Stimulated activated CD4-positive, alpha-beta T cell treated with anti-CD3 and anti-CD28 coated beads, Interleukin-4, amount 100 ng/mL, for 1 hour (primary cell): Measurements from ENCODE around the gene DAP3.
"Not testable (repeated sequence)": the region's sequence is repeated elsewhere in the genome, so short reads cannot be mapped to it uniquely, and the experiment has no call there.

Experiments used
- DNase-seq: peaks from one replicate; pipeline ENCODE4 v3.0.0-alpha.2; 2020

Gene DAP3

DNA sequence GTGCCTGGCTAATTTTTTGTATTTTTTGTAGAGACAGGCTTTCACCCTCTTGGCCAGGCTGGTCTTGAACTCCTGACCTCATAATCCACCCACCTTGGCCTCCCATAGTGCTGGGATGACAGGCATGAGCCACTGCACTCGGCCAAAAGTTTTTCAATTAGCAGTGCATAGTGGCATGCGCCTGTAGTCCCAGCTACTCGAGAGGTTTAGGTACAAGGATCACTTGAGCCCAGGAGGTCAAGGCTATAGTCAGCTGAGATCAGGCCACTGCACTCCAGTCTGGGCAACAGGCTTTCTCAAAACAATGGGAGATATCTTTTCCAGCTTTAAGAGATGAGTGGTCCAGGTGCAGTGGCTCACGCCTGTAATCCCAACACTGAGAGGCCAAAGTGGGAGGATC lies 30.8 kb downstream of the DAP3 start:
- no peak for DNase-seq

DNA sequence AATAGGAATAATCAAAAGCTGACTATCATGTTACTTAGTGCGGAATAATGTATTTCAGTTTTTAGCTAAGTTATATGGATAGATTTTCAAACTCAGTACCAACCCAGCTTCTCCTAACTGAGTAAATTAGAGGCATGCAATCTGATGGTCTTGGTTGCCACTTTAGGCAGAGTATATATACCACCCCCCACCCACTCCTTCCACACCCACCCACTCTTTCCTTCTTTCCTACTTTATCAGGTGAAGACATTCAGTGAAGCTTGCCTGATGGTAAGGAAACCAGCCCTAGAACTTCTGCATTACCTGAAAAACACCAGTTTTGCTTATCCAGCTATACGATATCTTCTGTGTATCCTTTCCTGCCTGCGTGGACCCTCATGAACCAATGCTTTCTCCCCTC lies 36.3 kb downstream of the DAP3 start:
- no peak for DNase-seq

DNA sequence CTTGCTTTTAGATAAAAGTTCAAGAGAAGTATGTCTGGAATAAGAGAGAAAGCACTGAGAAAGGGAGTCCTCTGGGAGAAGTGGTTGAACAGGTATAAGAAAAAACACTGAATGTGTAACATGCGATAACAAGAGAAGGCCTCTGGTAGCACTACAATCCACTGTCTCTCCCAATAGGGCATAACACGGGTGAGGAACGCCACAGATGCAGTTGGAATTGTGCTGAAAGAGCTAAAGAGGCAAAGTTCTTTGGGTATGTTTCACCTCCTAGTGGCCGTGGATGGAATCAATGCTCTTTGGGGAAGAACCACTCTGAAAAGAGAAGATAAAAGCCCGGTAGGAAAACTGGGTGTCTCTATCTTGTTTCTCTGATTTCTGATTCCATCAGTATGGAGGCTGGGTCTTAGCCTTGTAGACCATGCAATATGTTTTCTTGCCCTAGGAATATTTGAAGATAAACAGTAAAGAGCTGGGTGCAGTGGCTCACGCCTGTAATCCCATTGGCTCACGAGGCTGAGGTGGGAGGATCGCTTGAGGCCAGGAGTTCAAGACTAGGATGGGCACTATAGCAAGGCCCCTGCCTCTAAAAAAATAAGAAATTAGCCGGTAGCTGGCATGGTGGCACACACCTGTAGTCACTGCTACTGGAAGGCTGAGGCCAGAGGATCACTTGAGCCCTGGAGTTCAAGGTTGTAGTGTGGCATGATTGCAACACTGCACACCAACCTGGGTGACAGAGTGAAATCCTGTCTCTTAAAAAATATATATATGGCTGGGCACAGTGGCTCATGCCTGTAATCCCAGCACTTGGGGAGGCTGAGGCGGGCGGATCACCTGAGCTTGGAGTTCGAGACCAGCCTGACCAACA lies 40.4 kb downstream of the DAP3 start:
- no peak for DNase-seq

DNA sequence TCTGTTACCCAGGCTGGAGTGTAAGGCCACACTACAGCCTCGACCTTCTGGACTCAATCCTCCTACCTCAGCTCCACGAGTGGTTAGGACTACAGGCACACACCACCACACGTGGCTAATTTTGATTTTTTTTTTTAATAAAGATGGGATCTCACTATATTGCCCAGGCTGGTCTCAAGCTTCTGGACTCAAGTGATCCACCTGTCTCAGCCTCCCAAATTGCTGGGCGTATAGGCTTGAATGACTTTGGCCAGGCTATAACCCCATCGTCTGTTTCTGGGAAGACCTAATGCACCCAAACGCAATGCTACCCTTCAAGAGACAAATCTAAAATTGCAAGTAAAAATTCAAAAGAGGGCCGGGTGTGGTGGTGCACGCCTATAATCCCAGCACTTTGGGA lies 52.1 kb downstream of the DAP3 start:
- no peak for DNase-seq

DNA sequence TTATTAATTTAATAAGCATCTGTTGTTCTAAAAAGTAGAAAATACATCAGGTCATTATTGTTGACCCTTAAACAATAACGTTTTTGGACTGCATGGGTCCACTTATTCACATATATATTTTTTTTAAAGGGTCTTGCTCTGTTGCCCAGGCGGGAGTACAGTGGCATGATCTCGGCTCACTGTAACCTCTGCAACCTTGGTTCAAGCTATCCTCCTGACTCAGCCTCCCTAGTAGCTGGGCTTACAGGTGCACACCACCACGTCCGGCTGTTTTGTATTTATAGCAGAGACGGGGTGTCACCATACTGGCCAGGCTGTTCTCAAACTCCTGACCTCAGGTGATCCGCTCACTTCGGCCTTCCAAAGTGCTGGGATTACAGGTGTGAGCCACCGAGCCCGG lies 53.0 kb downstream of the DAP3 start:
- no peak for DNase-seq

DNA sequence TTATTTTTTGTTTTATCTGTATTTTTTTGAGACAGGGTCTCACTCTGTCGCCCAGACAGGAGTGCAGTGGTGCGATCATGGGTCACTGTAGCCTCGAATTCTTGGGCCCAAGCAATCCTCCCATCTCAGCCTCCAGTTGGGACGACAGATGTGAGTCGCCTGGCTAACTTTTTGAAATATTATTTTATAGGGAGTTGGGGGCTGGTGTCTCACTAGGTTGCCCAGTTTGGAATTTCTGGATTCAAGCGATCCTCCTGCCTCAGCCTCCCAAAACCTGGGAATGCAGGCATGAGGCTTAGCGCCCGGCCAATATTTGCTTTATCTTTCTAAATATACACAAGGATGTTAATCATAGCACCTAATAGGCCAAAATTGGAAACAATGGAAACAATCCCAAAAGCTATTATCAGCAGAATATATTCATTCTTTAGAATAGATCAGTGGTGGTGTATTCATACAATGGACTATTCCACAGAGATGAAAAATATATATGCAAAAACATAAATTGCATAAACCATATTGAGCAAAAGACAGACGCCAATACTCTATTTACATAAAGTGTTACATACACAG lies 55.9 kb downstream of the DAP3 start:
- no peak for DNase-seq

DNA sequence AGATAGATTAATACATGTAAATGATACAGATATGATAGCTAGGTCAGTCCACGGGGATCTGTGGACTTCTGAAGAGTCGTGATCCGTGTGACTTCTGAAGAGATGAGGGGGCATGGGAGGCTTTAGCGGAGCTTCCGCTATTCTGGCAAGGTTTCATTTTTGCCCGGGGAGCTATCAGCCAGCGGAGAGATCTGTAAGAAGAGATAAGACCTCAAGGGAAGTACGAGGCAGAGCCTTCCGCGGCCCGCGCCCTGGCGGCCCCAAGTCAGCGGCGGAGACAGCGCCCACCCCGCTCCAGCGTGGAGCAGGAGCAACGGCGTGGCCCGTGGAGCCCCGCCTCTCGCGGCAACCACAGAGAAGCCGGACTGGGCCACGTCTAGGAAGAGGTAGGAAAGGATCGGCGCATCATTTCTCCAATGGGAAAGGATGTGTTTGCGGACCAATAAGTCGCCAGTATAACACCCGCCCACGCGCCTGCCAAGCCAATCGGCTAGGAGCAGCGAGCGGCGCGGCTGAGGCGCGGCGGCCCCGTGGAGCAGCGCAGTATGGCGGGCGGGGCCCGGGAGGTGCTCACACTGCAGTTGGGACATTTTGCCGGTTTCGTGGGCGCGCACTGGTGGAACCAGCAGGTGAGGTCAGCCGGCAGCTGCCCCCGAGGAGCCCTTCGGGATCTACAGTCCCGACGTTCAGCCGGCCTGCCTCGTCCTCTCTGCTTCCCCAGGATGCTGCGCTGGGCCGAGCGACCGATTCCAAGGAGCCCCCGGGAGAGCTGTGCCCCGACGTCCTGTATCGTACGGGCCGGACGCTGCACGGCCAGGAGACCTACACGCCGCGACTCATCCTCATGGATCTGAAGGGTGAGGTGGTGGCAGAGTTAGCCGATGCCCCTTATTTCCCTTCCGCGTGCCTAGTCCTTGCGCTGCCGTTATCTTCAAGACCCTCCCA lies 56.7 kb downstream of the DAP3 start:
- peak; percentile 99 for DNase-seq

DNA sequence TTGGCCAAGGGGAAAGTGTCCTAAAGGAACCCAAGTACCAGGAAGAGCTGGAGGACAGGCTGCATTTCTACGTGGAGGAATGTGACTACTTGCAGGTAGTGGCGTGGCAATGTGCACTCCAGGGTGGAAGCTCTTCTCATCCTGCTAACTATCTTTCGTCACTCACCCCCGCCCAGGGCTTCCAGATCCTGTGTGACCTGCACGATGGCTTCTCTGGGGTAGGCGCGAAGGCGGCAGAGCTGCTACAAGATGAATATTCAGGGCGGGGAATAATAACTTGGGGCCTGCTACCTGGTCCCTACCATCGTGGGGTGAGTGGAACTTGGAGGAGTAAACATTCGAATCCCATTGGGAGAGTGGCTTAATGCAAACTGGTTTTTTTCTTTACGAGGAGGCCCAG lies 58.7 kb downstream of the DAP3 start:
- DNase-seq: not testable (repeated sequence)

DNA sequence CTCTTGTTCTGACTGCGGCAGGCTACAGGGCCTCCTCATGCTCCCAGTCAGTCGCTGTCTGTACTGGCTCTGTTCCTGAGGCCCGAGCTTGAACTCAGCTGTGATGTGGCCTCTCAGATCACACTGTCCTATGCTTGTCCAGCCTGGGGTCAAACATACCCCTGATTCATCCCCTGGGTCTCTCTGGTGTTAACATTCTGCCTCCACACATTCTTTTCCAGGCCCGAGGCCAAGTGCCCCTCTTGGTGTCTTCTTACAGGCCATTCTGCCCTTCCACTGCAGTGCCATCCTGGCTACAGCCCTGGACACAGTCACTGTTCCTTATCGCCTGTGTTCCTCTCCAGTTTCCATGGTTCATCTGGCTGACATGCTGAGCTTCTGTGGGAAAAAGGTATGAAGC lies 59.2 kb downstream of the DAP3 start:
- DNase-seq: not testable (repeated sequence)

DNA sequence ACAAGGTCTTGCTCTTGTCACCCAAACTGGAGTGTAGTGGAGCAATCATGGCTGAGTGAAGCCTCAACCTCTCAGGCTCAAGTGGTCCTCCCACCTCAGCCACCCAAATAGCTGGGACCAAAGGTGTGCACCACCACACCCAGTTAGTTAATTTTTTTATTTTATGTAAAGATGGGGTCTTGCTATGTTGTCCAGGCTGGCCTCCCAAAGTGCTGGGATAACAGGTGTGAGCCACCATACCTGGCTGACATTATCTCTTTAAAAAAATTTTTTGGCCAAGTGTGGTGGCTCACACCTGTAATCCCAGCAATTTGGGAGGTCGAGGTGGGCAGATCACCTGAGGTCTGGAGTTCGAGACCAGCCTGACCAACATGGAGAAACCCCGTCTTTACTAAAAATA lies 70.1 kb downstream of the DAP3 start:
- not testable (repeated sequence) for DNase-seq

DNA sequence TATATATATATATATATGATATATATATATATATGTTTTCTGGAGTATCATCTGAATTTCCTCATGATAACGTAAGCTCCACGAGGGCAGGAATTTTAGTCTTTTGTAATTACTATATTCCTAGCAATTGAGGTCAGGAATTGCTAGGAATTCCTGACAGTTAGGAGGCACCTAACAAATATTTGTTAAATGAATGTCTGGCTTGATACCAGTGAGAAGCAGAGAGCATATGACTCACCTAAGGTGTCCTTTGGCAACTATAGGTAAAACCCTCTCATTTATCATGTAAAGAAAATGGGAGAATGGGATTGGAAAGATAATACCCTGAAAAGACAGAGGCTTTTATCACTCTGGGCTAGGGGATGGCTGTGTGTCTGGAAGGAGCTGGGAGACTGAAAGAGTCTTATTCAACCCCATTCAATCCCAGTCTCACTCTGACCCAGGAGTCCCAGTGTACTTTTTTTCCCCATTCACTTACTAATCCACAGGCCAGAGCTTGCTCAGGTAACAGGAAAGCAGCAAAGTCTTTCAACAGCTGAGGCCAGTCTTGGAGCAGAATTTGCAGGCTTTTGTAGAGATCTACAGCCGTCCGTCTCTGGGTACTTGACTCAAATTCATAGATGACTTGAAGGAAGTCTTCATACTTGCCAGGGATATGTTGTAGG lies 71.2 kb downstream of the DAP3 start:
- no peak for DNase-seq

DNA sequence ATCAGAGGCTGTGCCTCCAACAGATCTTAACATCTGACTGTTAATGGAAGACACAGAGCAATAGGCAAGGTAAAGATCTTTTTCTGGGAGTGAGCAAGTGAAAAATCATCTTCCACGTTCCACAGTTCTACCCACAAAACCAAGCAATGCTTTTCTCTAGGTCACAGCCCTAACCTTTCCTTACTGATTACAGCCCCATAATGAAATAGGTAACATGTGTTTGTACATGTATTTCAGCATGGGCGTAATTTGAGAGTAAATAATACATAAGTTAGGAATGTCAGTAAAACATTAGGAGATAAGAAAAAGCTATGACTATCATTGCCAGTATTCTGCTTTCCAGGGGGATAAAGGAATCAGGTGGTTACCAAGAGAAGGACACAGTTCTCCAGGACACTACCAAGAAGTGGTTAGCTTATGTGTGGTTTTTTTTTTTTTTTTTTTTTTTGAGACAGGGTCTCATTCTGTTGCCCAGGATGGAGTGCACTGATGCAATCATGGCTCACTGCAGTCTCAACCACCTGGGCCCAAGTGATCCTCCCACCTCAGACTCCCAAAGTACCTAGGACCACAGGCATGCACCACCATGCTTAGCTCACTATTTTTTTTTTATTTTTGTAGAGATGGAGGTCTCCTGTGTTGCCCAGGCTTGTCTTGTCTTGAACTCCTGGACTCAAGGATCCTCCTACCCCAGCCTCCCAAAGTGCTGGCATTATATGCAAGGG lies 72.0 kb downstream of the DAP3 start:
- DNase-seq: no peak

DNA sequence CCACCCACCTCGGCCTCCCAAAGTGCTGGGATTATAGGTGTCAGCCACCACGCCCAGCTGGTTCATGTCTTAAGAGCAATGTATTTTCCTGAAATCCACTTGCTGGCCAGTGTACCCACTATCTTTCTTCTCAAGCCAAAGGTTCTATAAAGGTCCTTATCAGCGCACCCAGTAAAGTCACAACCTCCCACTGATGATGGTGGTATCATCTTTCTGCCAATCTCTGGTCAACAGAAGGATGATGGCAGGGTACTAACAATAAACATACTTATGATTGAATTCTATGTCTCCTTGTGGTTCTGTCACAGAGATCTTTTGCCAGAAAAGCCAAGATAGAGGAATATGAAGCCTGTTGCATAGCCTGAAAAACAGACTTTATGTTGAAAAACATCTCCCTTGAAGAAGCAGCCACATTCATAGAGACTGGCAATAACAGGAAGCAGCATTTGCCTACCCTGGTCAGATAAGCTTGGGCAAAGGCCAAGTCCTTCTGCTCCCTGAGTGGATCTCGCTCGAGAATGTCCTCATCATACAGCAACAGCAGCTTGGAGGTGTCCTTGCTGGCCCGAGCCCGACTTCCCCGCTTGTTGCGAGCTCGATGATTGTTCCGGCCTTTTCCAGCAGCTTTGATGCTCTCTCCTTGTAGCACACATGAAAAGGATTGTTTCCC lies 73.0 kb downstream of the DAP3 start:
- DNase-seq: no peak

DNA sequence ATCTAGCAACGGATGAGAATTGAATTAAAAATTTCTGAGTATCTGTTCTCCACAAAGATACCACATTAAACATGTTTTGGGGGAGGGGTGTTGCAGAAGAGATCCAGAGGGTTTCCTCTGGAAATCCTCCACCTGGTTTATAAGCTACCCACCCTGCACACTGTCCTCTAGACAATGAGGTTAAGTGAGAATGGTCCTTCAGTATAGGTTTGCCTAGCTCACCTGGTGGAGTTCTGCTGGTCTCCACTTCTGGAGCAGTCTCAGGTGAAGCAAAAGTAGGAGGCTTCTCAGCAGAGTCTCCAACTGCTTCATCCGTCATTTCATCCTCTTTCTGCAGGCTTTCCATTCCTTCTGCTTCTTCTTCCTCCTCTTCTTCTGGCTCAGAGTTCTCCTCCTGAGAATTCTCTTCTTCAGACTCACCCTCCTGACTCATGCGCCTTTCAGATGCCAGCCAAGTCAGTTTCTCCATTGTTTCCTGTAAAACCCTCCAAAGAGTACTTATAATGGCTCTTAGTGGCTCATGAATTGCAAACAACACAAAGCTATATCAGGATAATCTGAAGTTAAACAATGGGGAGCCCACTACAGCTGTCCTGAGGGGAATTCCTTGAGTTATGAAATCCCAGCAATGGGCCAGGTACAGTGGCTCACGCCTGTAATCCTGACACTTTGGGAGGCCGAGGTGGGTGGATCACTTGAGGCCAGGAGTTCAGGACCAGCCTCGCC lies 74.4 kb downstream of the DAP3 start:
- not testable (repeated sequence) for DNase-seq

DNA sequence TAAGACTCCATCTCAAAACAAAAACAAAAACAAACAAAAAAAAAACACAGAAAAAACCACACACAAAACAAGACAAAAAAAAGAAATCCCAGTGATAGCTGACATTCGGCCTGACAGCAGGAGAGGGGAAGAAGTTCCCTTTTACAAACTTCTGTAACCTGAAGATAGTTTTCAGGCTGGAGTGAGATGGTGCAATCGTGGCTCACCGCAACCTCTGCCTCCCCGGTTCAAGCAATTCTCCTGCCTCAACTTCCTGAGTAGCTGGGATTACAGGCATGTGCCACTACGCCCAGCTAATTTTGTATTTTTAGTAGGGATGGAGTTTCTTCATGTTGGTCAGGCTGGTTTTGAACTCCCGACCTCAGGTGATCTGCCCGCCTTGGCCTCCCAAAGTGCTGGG lies 75.1 kb downstream of the DAP3 start:
- DNase-seq: not testable (repeated sequence)

DNA sequence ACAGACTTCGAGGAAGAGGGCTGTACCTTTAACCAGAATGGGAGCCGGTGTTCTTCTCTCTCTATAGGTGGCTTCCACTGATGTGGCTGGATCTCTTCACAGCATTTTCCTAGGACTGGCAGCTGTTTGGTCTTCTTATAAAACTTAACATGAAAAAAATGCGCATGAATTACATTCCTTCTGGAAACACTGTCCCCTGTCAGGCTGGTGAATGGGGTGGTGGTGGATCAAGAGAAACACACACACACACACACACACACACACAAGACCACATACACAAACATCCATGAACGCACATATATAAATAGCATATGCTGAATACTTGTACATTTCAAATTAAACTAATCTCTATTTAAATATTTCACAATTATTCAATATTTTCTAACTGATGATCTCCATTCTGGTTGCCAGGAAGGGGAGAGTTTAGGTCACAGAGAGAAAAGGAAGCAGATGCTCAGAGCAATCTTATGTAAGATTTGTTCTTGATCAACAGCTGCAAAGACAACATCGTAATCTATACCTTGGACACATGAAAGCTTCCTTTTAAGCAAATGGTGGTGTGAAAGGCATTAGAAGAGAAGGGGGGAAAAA lies 78.6 kb downstream of the DAP3 start:
- DNase-seq: not testable (repeated sequence)

DNA sequence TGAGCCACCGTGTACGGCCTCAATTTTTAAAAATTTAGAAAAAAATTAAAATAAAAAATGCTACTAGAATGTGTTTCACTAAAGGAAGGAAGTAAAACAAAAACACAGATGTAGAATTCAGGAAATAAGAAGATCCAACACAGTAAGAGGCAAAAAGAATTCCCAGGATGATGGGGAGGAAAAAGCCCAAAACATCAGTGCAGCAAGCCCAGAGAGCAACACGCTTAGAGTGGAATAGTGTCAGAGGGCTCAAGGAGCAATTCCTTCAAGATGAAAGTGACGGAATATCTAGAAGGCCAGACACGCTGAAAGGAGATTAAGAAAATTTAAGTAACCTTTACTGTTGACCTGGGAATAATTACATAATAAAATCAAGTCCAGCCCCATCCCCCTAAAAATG lies 80.4 kb downstream of the DAP3 start:
- DNase-seq: no peak

DNA sequence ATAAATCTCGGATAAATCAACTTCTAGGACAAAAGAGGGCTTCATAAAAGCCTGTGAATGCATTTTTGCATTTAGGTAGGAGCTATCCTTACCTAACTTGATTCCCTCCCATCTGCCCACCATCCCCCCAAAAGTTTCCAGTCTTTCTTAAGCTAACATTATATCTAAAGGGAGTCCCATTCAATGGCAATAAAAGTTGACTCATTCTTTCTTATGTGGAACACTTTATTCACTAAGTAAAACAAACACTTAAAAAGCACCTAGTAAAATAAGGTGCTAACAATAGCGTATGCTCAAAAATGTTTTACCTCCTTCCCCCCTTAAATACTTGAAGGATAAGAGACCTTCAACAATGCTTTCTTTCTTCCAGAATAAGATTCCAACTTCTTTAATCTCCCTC lies 84.3 kb downstream of the DAP3 start:
- no peak for DNase-seq

DNA sequence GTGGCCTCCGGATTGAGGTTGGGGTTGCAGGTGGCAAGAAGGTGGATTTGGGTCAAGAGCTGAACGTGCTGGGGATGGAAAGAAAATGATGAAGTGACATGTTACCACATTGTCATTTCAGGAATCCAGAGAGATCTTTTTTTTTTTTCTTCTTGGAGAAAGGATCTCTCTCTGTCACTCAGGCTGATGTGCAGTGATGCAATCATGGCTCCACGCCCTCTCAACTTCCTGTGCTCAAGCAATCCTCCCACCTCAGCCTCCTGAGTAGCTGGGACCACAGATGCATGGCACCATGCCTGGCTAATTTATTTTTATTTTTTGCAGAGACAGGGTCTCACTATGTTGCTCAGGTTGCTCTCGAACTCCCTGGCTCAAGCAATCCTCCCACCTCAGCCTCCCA lies 87.5 kb downstream of the DAP3 start:
- no peak for DNase-seq

DNA sequence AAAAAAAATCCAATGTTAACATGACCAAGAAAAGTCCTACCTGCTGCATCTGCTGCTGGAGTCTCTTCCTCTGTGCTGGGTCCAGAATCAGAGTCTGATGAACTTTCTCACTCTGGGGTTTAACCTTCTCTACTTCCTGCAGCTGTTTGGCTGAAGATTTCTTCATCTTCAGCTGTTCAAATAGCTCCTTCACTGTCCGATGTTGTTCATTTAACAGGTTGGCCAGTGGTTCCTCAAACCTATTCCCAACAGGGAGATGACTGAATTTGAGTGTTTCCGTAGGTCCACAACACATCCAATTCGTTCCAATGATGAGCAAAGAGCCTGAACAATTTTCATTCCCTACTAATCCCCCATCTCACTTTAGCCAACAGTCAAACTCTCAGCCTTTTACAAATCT lies 88.7 kb downstream of the DAP3 start:
- DNase-seq: no peak
